Loucy (cell line): Measurements from ENCODE around the gene PEF1.

ENCODE experiments used
- CTCF ChIP-seq: fragments of 200-600 bp; sonication (generic); conservative IDR thresholded peaks from 2 replicates; pipeline ENCODE4 v1.5.1; 2014; ENCODE audit warnings: mild to moderate bottlenecking, antibody characterized with exemption, low read length
- EZH2phosphoT487 ChIP-seq: fragments of 200-600 bp; IDR thresholded peaks from 2 replicates; pipeline ENCODE4 v1.6.1; 2018; ENCODE audit warnings: antibody characterized with exemption, mild to moderate bottlenecking, moderate library complexity, borderline replicate concordance

- TF ChIP-seq CTCF (no peak), EZH2phosphoT487 (no peak)
Observed at GRCh38 chr1:31691446-31691845, 46.8 kb upstream of the PEF1 start.
